Measurements from ENCODE around the gene RAX.
"Not testable (repeated sequence)": the region's sequence is repeated elsewhere in the genome, so short reads cannot be mapped to it uniquely, and the experiment has no call there.

Gene RAX

GRCh38 chr18:59273759-59274532 is 692 bp upstream of the RAX start:
- no peak for DNase-seq (ENCODE audit: low read depth)

- no peak for DNase-seq (ENCODE audit: low read depth)
Measured at GRCh38 chr18:59272221-59272888, 899 bp downstream of the RAX start.

GRCh38 chr18:59271606-59272220 is 1.5 kb downstream of the RAX start:
- DNase-seq (ENCODE audit: low read depth) = no peak

- no peak for DNase-seq (ENCODE audit: low read depth)
Measured at GRCh38 chr18:59270689-59271257, 2.5 kb downstream of the RAX start.

GRCh38 chr18:59269563-59270119 is 3.6 kb downstream of the RAX start:
- no peak for DNase-seq (ENCODE audit: low read depth)

GRCh38 chr18:59268721-59269562 is 4.3 kb downstream of the RAX start:
- no peak for DNase-seq (ENCODE audit: low read depth)

GRCh38 chr18:59268127-59268720 is 5.0 kb downstream of the RAX start:
- DNase-seq (ENCODE audit: low read depth) = no peak

- no peak for DNase-seq (ENCODE audit: low read depth)
Measured at GRCh38 chr18:59267503-59268126, 5.6 kb downstream of the RAX start.

- no peak for DNase-seq (ENCODE audit: low read depth)
Measured at GRCh38 chr18:59266886-59267502, 6.3 kb downstream of the RAX start.

- no peak for DNase-seq (ENCODE audit: low read depth)
Measured at GRCh38 chr18:59266459-59266858, 6.8 kb downstream of the RAX start.

- no peak for DNase-seq (ENCODE audit: low read depth)
Measured at GRCh38 chr18:59265974-59266369, 7.3 kb downstream of the RAX start.

- DNase-seq (ENCODE audit: low read depth) = no peak
Measured at GRCh38 chr18:59265246-59265973, 7.8 kb downstream of the RAX start.

- DNase-seq (ENCODE audit: low read depth) = no peak
Measured at GRCh38 chr18:59264651-59265245, 8.5 kb downstream of the RAX start.

- DNase-seq (ENCODE audit: low read depth) = no peak
Measured at GRCh38 chr18:59264121-59264571, 9.1 kb downstream of the RAX start.

- no peak for DNase-seq (ENCODE audit: low read depth)
Measured at GRCh38 chr18:59263661-59264060, 9.6 kb downstream of the RAX start.

GRCh38 chr18:59262243-59262642 is 11.0 kb downstream of the RAX start:
- not testable (repeated sequence) for DNase-seq (ENCODE audit: low read depth)

GRCh38 chr18:59261842-59262241 is 11.4 kb downstream of the RAX start:
- DNase-seq (ENCODE audit: low read depth) = not testable (repeated sequence)

GRCh38 chr18:59255491-59255890 is 17.8 kb downstream of the RAX start:
- DNase-seq (ENCODE audit: low read depth) = not testable (repeated sequence)

GRCh38 chr18:59249199-59249774 is 24.0 kb downstream of the RAX start:
- no peak for DNase-seq (ENCODE audit: low read depth)

Data from activated T-helper 9 cell treated with anti-CD3 and anti-CD28 coated beads, Interleukin-2, amount 50 U/mL, for 16 hours (primary cell).